Stimulated activated naive CD8-positive, alpha-beta T cell treated with anti-CD3 and anti-CD28 coated beads, Interleukin-15, amount 100 ng/mL, for 72 hours (primary cell): ENCODE results near the gene ZNF227.
A peak's percentile ranks its signal among the peaks of the same experiment; 100 is the strongest.
"Not testable (repeated sequence)": the region's sequence is repeated elsewhere in the genome, so short reads cannot be mapped to it uniquely, and the experiment has no call there.

Experiments
- ATAC-seq: fragments of 150-1000 bp; cut with Tn5 transposase; 2 replicates; pipeline ENCODE4 v1.10.0; 2021; ENCODE audit warnings: mild to moderate bottlenecking, moderate library complexity
- DNase-seq, 2 donors: peaks; one replicate each; pipeline ENCODE4 v3.0.0; 2021 to 2022
- H3K27ac Mint-ChIP-seq, 2 donors: one replicate each; pipeline ENCODE4 v1.8.0; 2022; ENCODE audit warnings: mild to moderate bottlenecking in 2 of 2, mixed read lengths in 2 of 2, moderate library complexity in 2 of 2
- H3K27me3 Mint-ChIP-seq: one replicate; pipeline ENCODE4 v1.8.0; 2022; ENCODE audit warnings: mixed read lengths
- H3K4me1 Mint-ChIP-seq: one replicate; pipeline ENCODE4 v1.8.0; 2022; ENCODE audit warnings: mild to moderate bottlenecking, mixed read lengths
- H3K4me3 Mint-ChIP-seq, 2 donors: one replicate each; pipeline ENCODE4 v1.8.0; 2022; ENCODE audit warnings: mild to moderate bottlenecking in 2 of 2, mixed read lengths in 2 of 2, moderate library complexity in 1 of 2
- H3K9me3 Mint-ChIP-seq, 2 donors: one replicate each; pipeline ENCODE4 v1.8.0; 2022; ENCODE audit warnings: mixed read lengths in 2 of 2

ZNF227 gene

DNA sequence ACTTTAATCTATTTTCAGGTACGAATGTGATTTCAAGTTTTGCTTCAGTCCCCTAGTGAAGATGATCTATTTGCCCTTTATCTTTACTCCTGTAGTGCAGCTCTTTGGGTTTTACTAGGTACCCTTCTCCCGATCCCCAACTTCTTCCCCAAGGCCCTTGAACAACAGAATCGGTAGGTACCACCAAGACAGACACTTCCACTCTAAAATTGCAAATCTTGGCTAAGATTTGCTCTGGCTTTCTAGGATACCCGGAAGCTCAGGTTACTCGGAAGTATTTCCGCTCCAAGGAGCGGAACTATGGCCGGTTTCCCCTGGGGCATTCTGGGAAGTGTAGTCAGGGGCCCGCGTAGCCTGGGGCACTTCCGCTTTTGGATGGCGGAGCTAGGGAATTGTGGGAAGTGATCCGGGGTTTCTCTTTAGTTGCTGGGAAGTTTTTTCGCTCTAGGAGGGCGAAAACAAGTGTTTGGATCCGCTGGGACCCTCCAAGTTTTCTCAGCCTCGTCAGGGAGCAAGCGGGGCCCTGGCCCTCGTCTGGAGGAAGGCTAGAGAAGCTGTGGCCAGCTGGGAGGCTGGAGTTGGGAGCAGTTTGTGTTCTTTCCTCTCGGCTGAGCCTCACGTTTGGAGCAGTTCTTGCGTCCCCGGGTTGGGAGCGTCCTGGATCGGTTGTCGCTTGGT, 5.1 kb upstream of the ZNF227 start:
- ATAC-seq, result peak; percentile 93
- Mint-ChIP-seq H3K4me3 (peak overlapping the region; percentile 92 to 95), H3K27ac (peak overlapping the region; percentile 86 to 96), H3K27me3 (no peaks in the 10 kb centered on the region), H3K9me3 (peaks cover 14 to 25% of the 10 kb centered on the region in 2 donors), H3K4me1 (peaks cover 11% of the 10 kb centered on the region)
- DNase-seq, result peak; percentile 66 to 78

- no peak for DNase-seq
- no peak for ATAC-seq
- H3K9me3 Mint-ChIP-seq, result peaks cover 12 to 21% of the 10 kb centered on the region in 2 donors
- peaks cover 17% of the 10 kb centered on the region for H3K4me1 Mint-ChIP-seq
- H3K27me3 Mint-ChIP-seq, result no peaks in the 10 kb centered on the region
- peak overlapping the region; percentile 93 to 97 for H3K27ac Mint-ChIP-seq
- H3K4me3 Mint-ChIP-seq, result peak overlapping the region; percentile 92 to 98
Measured at GRCh38 chr19:44212866-44213346, 574 bp downstream of the ZNF227 start.

DNA sequence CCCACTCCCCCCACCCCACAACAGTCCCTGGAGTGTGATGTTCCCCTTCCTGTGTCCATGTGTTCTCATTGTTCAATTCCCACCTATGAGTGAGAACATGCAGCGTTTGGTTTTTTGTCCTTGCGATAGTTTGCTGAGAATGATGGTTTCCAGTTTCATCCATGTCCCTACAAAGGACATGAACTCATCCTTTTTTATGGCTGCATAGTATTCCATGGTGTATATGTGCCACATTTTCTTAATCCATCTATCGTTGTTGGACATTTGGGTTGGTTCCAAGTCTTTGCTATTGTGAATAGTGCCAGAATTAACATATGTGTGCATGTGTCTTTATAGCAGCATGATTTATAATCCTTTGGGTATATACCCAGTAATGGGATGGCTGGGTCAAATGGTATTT, 7.6 kb downstream of the ZNF227 start:
- not testable (repeated sequence) for H3K27me3 Mint-ChIP-seq, H3K4me1 Mint-ChIP-seq, H3K27ac Mint-ChIP-seq, H3K4me3 Mint-ChIP-seq, ATAC-seq, DNase-seq
- H3K9me3 Mint-ChIP-seq, result peaks cover 22 to 23% of the 10 kb centered on the region in 2 donors

DNA sequence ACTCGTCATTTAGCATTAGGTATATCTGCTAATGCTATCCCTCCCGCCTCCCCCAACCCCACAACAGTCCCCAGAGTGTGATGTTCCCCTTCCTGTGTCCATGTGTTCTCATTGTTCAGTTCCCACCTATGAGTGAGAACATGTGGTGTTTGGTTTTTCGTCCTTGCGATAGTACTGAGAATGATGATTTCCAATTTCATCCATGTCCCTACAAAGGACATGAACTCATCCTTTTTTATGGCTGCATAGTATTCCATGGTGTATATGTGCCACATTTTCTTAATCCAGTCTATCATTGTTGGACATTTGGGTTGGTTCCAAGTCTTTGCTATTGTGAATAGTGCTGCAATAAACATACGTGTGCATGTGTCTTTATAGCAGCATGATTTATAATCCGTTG, 8.4 kb downstream of the ZNF227 start:
- not testable (repeated sequence) for DNase-seq, H3K27ac Mint-ChIP-seq, H3K4me3 Mint-ChIP-seq, H3K27me3 Mint-ChIP-seq, H3K4me1 Mint-ChIP-seq, ATAC-seq
- peaks cover 19 to 22% of the 10 kb centered on the region in 2 donors for H3K9me3 Mint-ChIP-seq

DNA sequence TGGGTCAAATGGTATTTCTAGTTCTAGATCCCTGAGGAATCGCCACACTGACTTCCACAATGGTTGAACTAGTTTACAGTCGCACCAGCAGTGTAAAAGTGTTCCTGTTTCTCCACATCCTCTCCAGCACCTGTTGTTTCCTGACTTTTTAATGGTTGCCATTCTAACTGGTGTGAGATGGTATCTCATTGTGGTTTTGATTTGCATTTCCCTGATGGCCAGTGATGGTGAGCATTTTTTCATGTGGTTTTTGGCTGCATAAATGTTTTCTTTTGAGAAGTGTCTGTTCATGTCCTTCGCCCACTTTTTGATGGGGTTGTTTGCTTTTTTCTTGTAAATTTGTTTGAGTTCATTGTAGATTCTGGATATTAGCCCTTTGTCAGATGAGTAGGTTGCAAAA, 9.0 kb downstream of the ZNF227 start:
- not testable (repeated sequence) for ATAC-seq, H3K27ac Mint-ChIP-seq, H3K4me3 Mint-ChIP-seq, H3K4me1 Mint-ChIP-seq, H3K27me3 Mint-ChIP-seq, DNase-seq
- peaks cover 16 to 20% of the 10 kb centered on the region in 2 donors for H3K9me3 Mint-ChIP-seq

GRCh38 chr19:44228318-44228717, 16.0 kb downstream of the ZNF227 start:
- Mint-ChIP-seq H3K9me3 (peaks cover 31 to 41% of the 10 kb centered on the region in 2 donors), H3K27ac (no peak overlapping the region), H3K27me3 (no peaks in the 10 kb centered on the region), H3K4me3 (no peak overlapping the region), H3K4me1 (no peaks in the 10 kb centered on the region)
- no peak for DNase-seq
- ATAC-seq, result no peak

GRCh38 chr19:44232867-44233266, 20.5 kb downstream of the ZNF227 start:
- no peaks in the 10 kb centered on the region for H3K27me3 Mint-ChIP-seq
- ATAC-seq (no peak), DNase-seq (no peak)
- peaks cover 60 to 76% of the 10 kb centered on the region in 2 donors for H3K9me3 Mint-ChIP-seq
- H3K4me1 Mint-ChIP-seq, result no peaks in the 10 kb centered on the region
- no peak overlapping the region for H3K27ac Mint-ChIP-seq
- H3K4me3 Mint-ChIP-seq, result no peak overlapping the region

GRCh38 chr19:44236384-44236783, 24.1 kb downstream of the ZNF227 start:
- no peaks in the 10 kb centered on the region for H3K27me3 Mint-ChIP-seq
- H3K4me3 Mint-ChIP-seq, result no peak overlapping the region
- H3K9me3 Mint-ChIP-seq, result peaks cover 57 to 67% of the 10 kb centered on the region in 2 donors
- ATAC-seq (no peak), DNase-seq (no peak)
- H3K27ac Mint-ChIP-seq, result no peak overlapping the region
- H3K4me1 Mint-ChIP-seq, result no peaks in the 10 kb centered on the region

GRCh38 chr19:44252332-44252731, 40.0 kb downstream of the ZNF227 start:
- H3K27ac Mint-ChIP-seq, H3K4me1 Mint-ChIP-seq, ATAC-seq, H3K27me3 Mint-ChIP-seq, DNase-seq, H3K4me3 Mint-ChIP-seq: not testable (repeated sequence)
- peaks cover 73 to 94% of the 10 kb centered on the region in 2 donors for H3K9me3 Mint-ChIP-seq

- peaks cover 78 to 99% of the 10 kb centered on the region in 2 donors for H3K9me3 Mint-ChIP-seq
- H3K27me3 Mint-ChIP-seq, DNase-seq, ATAC-seq, H3K4me3 Mint-ChIP-seq, H3K27ac Mint-ChIP-seq, H3K4me1 Mint-ChIP-seq: not testable (repeated sequence)
Measured at GRCh38 chr19:44253392-44253791, 41.1 kb downstream of the ZNF227 start.

DNA sequence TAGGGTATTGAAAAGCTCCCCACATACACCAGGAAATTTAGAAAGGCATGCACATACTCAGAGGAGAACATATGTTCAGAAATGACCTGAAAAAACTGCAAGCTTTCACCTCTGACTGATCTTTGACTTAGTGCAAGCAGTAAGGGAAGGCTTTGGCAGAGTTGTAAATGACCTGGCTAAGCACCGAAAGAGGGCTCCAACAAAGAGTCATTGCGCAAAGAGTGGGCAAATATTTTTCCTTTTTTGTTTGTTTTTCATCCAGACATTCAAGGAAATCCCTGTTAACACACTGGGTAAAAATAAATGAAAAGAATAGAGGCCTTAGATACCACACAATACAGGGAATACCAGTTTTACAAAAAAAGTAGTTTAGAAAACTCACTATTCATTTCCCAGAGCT, 42.2 kb downstream of the ZNF227 start:
- H3K4me3 Mint-ChIP-seq, result no peak overlapping the region
- DNase-seq (no peak), ATAC-seq (no peak)
- H3K9me3 Mint-ChIP-seq, result peaks cover 81 to 95% of the 10 kb centered on the region in 2 donors
- H3K27ac Mint-ChIP-seq, result no peak overlapping the region
- no peaks in the 10 kb centered on the region for H3K27me3 Mint-ChIP-seq
- H3K4me1 Mint-ChIP-seq, result peaks cover 1% of the 10 kb centered on the region

DNA sequence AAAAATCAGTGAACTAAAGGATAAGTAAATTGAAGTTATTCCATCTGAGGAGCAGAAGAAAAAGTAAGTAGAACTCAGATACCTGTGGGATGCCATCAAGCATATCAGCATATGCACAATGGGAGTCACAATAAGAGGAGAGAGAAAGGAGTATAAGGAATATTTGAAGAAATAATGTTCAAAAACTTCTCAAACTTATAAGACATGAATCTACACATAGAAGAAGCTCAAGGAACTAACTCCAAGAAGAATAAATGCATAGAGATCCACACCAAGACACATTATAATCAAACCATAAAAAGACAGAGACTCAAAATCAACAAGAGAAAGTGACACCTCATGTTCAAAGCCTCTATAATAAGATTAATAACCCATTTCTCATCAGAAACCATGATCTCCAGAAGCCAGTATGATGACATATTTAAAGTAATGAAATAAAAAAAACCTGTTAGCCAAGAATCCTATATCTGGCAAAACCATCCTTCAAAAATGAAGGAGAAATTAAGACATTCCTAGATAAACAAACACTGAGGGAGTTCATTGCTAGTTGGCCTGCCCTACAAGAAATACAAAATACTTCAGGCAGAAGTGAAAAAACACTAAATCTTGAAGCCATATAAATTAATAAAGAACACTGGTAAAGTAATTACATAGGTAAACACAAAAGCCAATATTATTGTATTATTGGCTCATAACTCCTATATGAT, 43.5 kb downstream of the ZNF227 start:
- Mint-ChIP-seq H3K27ac (no peak overlapping the region), H3K4me1 (peaks cover 13% of the 10 kb centered on the region), H3K4me3 (no peak overlapping the region), H3K27me3 (no peaks in the 10 kb centered on the region), H3K9me3 (peaks cover 76 to 94% of the 10 kb centered on the region in 2 donors)
- ATAC-seq, result no peak
- DNase-seq, result no peak

DNA sequence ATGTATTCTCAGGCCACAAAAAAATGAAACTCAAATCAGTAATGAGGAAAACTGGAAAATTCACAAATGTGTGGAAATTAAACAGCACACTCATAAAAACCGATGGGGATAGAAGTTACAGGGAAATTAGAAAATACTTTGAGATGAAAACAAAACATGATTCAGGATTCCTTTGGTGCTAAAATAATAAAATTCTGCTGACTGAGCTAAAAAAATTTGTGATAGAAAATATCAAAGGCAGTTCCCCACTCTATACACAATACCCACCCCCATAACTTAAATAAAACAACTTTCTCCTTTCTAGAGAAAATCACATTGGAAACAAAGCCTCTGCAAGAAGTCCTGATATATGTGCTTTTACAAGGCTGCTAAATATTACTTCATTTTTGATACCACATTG, 45.8 kb downstream of the ZNF227 start:
- Mint-ChIP-seq H3K27me3 (no peaks in the 10 kb centered on the region), H3K27ac (no peak overlapping the region), H3K4me3 (no peak overlapping the region), H3K9me3 (peaks cover 60 to 86% of the 10 kb centered on the region in 2 donors), H3K4me1 (peaks cover 13% of the 10 kb centered on the region)
- ATAC-seq (no peak), DNase-seq (no peak)

GRCh38 chr19:44258835-44259413, 46.6 kb downstream of the ZNF227 start:
- Mint-ChIP-seq H3K9me3 (peaks cover 59 to 82% of the 10 kb centered on the region in 2 donors), H3K27me3 (no peaks in the 10 kb centered on the region), H3K27ac (no peak overlapping the region), H3K4me3 (peak overlapping the region in 1 of 2 donors; percentile 76), H3K4me1 (peaks cover 13% of the 10 kb centered on the region)
- ATAC-seq (no peak), DNase-seq (no peak)

- no peak for ATAC-seq
- Mint-ChIP-seq H3K9me3 (peaks cover 52 to 75% of the 10 kb centered on the region in 2 donors), H3K27me3 (no peaks in the 10 kb centered on the region), H3K4me3 (peak overlapping the region; percentile 76 to 82), H3K27ac (no peak overlapping the region), H3K4me1 (peaks cover 13% of the 10 kb centered on the region)
- DNase-seq, result no peak
Measured at GRCh38 chr19:44260343-44260681, 48.0 kb downstream of the ZNF227 start.
